K562 (cell line): ENCODE results near the gene ADAT3. TPM values are rescaled to one million over a fixed set of nuclear protein-coding genes. Genes with fewer than 3 reads are reported as not detected.

Experiments
- ATF1 ChIP-seq, 2 experiments: fragments of 450-650 bp in 1 of 2; IDR thresholded peaks; 2 replicates each; pipeline ENCODE4 v1.6.1; 2016; ENCODE audit warnings: missing compliant biosample characterization in 1 of 2, missing genetic modification characterization in 1 of 2
- CREB1 ChIP-seq, 2 experiments: sonication (generic) in 1 of 2; formaldehyde crosslinking in 1 of 2; IDR thresholded peaks; 2 replicates each; pipeline versions ENCODE4 v1.6.1 to v1.8.0; 2012 to 2022; ENCODE audit warnings: inconsistent platforms in 1 of 2, mild to moderate bottlenecking in 1 of 2, missing genetic modification reagents in 1 of 2, moderate library complexity in 1 of 2
- FIP1L1 ChIP-seq: fragments of 200-400 bp; formaldehyde crosslinking; IDR thresholded peaks from 2 replicates; pipeline ENCODE4 v1.6.1; 2018; ENCODE audit warnings: mild to moderate bottlenecking, low read depth, low read length; ENCODE audit not compliant: poor library complexity, severe bottlenecking
- FOXM1 ChIP-seq, 2 experiments: fragments of 450-650 bp in 1 of 2; sonication (generic) in 1 of 2; formaldehyde crosslinking in 1 of 2; IDR thresholded peaks; 2 replicates each; pipeline versions ENCODE4 v1.6.1 to v1.9.0; 2017 to 2022; ENCODE audit warnings: low read depth in 2 of 2, mild to moderate bottlenecking in 2 of 2, missing genetic modification reagents in 1 of 2, moderate library complexity in 1 of 2
- HBP1 ChIP-seq: fragments of 450-650 bp; formaldehyde crosslinking; IDR thresholded peaks from 2 replicates; pipeline ENCODE4 v1.4.0; 2022; ENCODE audit warnings: missing genetic modification characterization
- KAT2B ChIP-seq: IDR thresholded peaks from one replicate; pipeline ENCODE4 v1.6.1; 2012; ENCODE audit warnings: low read depth, mild to moderate bottlenecking, control low read depth, inconsistent platforms, low read length, moderate library complexity
- LARP7 ChIP-seq: fragments of 450-650 bp; IDR thresholded peaks from 2 replicates; pipeline ENCODE4 v1.6.1; 2016
- MAFF ChIP-seq: IDR thresholded peaks from 2 replicates; pipeline ENCODE4 v1.6.1; 2012; ENCODE audit warnings: low read length, improper control_type of control experiment
- MITF ChIP-seq: IDR thresholded peaks from 2 replicates; pipeline ENCODE4 v1.6.1; 2014; ENCODE audit warnings: antibody characterized with exemption
- POLR3G ChIP-seq: IDR thresholded peaks from 2 replicates; pipeline ENCODE4 v1.6.1; 2011; ENCODE audit not compliant: insufficient read length, insufficient replicate concordance; ENCODE audit errors: extremely low read depth
- SMARCA5 ChIP-seq: fragments of 450-650 bp; IDR thresholded peaks from 2 replicates; pipeline ENCODE4 v1.6.1; 2016
- SMARCB1 ChIP-seq: IDR thresholded peaks from 2 replicates; pipeline ENCODE4 v1.6.1; 2011; ENCODE audit warnings: improper control_type of control experiment, low read depth; ENCODE audit not compliant: insufficient read length
- TCFL5 ChIP-seq: fragments of 250-450 bp; sonication (Bioruptor Pico); conservative IDR thresholded peaks from 2 replicates; pipeline ENCODE4 v1.6.1; 2021; ENCODE audit warnings: mild to moderate bottlenecking, moderate library complexity, matching md5 sums
- THRA ChIP-seq: fragments of 450-650 bp; IDR thresholded peaks from 2 replicates; pipeline ENCODE4 v1.6.1; 2017; ENCODE audit warnings: mild to moderate bottlenecking, moderate library complexity
- YY1 ChIP-seq, 3 experiments: IDR thresholded peaks; 2 replicates each; pipeline ENCODE4 v1.6.1; 2011; ENCODE audit warnings: low read length in 2 of 3, mild to moderate bottlenecking in 2 of 3, moderate library complexity in 2 of 3, borderline replicate concordance in 1 of 3, control low read depth in 1 of 3, low read depth in 1 of 3; ENCODE audit not compliant: insufficient read depth in 3 of 3, insufficient replicate concordance in 2 of 3, control insufficient read depth in 1 of 3, insufficient read length in 1 of 3; ENCODE audit errors: extremely low read depth in 1 of 3
- ZNF184 ChIP-seq: sonication (generic); formaldehyde crosslinking; IDR thresholded peaks from 2 replicates; pipeline ENCODE4 v1.5.0; 2020; ENCODE audit warnings: missing genetic modification reagents
- ZNF224 ChIP-seq: sonication (generic); formaldehyde crosslinking; IDR thresholded peaks from 2 replicates; pipeline ENCODE4 v1.8.0; 2022; ENCODE audit warnings: mild to moderate bottlenecking, missing genetic modification reagents
- ZNF24 ChIP-seq: fragments of 450-650 bp; IDR thresholded peaks from 2 replicates; pipeline ENCODE4 v1.6.1; 2016
- ZNF408 ChIP-seq: fragments of 250-450 bp; sonication (Bioruptor Pico); IDR thresholded peaks from 2 replicates; pipeline ENCODE4 v1.4.0; 2020; ENCODE audit warnings: low read depth, mild to moderate bottlenecking, moderate library complexity
- ZNF639 ChIP-seq, 2 experiments: fragments of 200-800 bp in 1 of 2; sonication (Bioruptor generic) in 1 of 2; sonication (generic) in 1 of 2; formaldehyde crosslinking in 1 of 2; IDR thresholded peaks in 1 of 2; conservative IDR thresholded peaks in 1 of 2; 2 replicates each; pipeline versions ENCODE4 v1.5.0 to v1.6.1; 2016 to 2020; ENCODE audit warnings: missing compliant biosample characterization in 1 of 2, missing genetic modification characterization in 1 of 2, missing genetic modification reagents in 1 of 2
- ZNF785 ChIP-seq: fragments of 250-450 bp; sonication (Bioruptor Pico); IDR thresholded peaks from 2 replicates; pipeline ENCODE4 v1.4.0; 2020; ENCODE audit warnings: mild to moderate bottlenecking
- polyA plus RNA-seq, 8 experiments: library from polyadenylated mRNA; depleted of rRNA in 4 of 8; stranded (reverse) in 5 of 8; unstranded in 3 of 8; fragments of >200 nt; fragmentation: Nextera tagmentation in 2 of 8; fragmentation: Illumina TruSeq in 1 of 8; extraction: Ambion mirVana in 2 of 8; extraction: Trizol in 1 of 8; gene quantifications; 2 replicates each; pipeline versions ENCODE4 v1.2.1 to v1.2.3, GENCODE V29; 2011 to 2014; ENCODE audit warnings: inconsistent platforms in 1 of 8, missing spikeins in 1 of 8
- total RNA-seq, 7 experiments: library from RNA; depleted of rRNA in 6 of 7; stranded (reverse); fragments of >200 nt in 6 of 7; fragmentation: Illumina TruSeq in 2 of 7; extraction: Trizol in 2 of 7; gene quantifications; 2 replicates each; pipeline versions ENCODE4 v1.2.1 to v1.2.3, GENCODE V29; 2011 to 2021; ENCODE audit warnings: low replicate concordance in 1 of 7

The ADAT3 gene
- total and polyA plus RNA-seq, 9 of the 15 experiments (the other 6 are each of a cell fraction or from before 2014, with no cell fraction given), result 0.67 to 15.6 (median 7.8) TPM; not detected in 4

- TF ChIP-seq THRA (no peak), ZNF408 (CRISPR knock-in tag) (no peak), SMARCA5 (no peak), SMARCB1 (no peak), HBP1 (CRISPR knock-in tag) (no peak), MAFF (no peak), KAT2B (no peak), MITF (no peak), ATF1 (CRISPR knock-in tag; IDR thresholded peaks at IDR 0.05) (no peak), ATF1 (tag; IDR thresholded peaks at IDR 0.05) (no peak), ZNF224 (CRISPR knock-in tag) (no peak), ZNF639 (CRISPR knock-in tag; conservative IDR thresholded peaks at IDR 0.05 in 1 of 2, IDR thresholded peaks at IDR 0.05 in 1 of 2) (peak in 1 of 2 experiments; percentile 75; a peak in 1 of 4 replicates), FOXM1 (IDR thresholded peaks at IDR 0.05; ENCODE audit: low read depth) (no peak), FOXM1 (CRISPR knock-in tag; IDR thresholded peaks at IDR 0.05; ENCODE audit: low read depth) (no peak), POLR3G (no peak), YY1 (IDR thresholded peaks at IDR 0.05; ENCODE audit: borderline replicate concordance in 1 of 3, control insufficient read depth in 1 of 3, extremely low read depth in 1 of 3, insufficient read depth in 3 of 3, insufficient read length in 1 of 3, insufficient replicate concordance in 2 of 3, low read depth in 1 of 3, low read length in 2 of 3) (peak in 1 of 3 experiments; percentile 12), ZNF24 (no peak), ZNF184 (CRISPR knock-in tag) (no peak), FIP1L1 (peak; percentile 36), LARP7 (no peak), CREB1 (IDR thresholded peaks at IDR 0.05) (no peak), CREB1 (CRISPR knock-in tag; IDR thresholded peaks at IDR 0.05) (0 out of 2 replicates have a peak, but pooled peaks have one; percentile 7), TCFL5 (no peak), ZNF785 (CRISPR knock-in tag) (no peak)
Observed at GRCh38 chr19:1942078-1942933, 37.1 kb downstream of the ADAT3 start (continued).
